ENCODE measurements around the gene RIF1. TPM values are rescaled to one million over a fixed set of nuclear protein-coding genes. Genes with fewer than 3 reads are reported as not detected.

The RIF1 gene
- total and polyA plus RNA-seq, 12 donors: 2.0 to 19.3 (median 14.5) TPM

DNA sequence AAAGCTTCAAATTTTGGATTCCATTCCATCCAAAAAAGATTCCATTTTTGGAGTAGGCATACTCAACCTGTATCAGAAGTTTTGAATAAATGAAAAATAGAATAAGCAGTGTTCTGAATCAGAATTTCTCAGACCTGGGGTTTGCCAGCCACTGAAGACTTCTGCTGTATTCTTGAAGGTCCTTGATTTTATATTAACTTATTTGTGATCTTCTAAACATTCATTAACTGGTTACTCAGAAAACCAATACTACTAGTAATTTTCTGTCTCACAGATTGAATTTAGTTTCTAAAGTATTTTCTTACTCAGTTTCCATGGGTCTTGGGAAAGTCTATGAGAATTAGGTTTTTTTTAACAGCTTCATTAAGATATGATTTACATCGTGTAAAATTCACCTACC lies 60.9 kb downstream of the RIF1 start:
- no peak for DNase-seq
- H3K36me3 ChIP-seq: peaks cover 0 to 98% (median 63%) of the 10 kb centered on the region in 9 donors
- TF ChIP-seq, protein P1, sequence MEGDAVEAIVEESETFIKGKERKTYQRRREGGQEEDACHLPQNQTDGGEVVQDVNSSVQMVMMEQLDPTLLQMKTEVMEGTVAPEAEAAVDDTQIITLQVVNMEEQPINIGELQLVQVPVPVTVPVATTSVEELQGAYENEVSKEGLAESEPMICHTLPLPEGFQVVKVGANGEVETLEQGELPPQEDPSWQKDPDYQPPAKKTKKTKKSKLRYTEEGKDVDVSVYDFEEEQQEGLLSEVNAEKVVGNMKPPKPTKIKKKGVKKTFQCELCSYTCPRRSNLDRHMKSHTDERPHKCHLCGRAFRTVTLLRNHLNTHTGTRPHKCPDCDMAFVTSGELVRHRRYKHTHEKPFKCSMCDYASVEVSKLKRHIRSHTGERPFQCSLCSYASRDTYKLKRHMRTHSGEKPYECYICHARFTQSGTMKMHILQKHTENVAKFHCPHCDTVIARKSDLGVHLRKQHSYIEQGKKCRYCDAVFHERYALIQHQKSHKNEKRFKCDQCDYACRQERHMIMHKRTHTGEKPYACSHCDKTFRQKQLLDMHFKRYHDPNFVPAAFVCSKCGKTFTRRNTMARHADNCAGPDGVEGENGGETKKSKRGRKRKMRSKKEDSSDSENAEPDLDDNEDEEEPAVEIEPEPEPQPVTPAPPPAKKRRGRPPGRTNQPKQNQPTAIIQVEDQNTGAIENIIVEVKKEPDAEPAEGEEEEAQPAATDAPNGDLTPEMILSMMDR (IDR thresholded peaks at IDR 0.05): no peak
- no peak overlapping the region for H3K4me3 ChIP-seq
- intact Hi-C loops (cut with DNase I): no loop called here
- no peaks in the 10 kb centered on the region for H3K27me3 ChIP-seq
- ATAC-seq: no peak
- peaks cover 0 to 12% (median 0%) of the 10 kb centered on the region in 11 donors for H3K9me3 ChIP-seq
- H3K27ac ChIP-seq: no peak overlapping the region
- H3K4me1 ChIP-seq: peaks cover 0 to 13% (median 0%) of the 10 kb centered on the region in 9 donors
- 99 to 100% methylated on average over 1 of the region's 1 CpG for WGBS, 2 donors

DNA sequence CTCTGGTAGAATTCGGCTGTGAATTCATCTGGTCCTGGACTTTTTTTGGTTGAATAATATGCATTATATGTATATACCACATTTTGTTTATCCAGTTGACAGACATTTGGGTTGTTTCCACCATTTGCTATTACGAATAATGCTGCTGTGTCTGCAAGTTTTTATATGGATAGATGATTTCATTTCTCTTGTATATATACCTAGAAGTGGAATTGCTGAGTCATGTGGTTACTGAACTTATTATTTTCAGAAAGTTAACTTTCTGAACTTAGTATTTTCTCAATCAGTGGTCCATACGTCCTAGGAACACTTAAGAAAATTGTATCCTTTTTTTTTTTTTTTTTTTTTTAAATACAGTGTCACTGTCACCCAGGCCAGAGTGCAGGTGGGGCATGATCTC lies 63.3 kb downstream of the RIF1 start:
- peaks cover 0 to 12% (median 0%) of the 10 kb centered on the region in 11 donors for H3K9me3 ChIP-seq
- intact Hi-C loops (cut with DNase I): no loop called here
- peaks cover 0 to 98% (median 48%) of the 10 kb centered on the region in 9 donors for H3K36me3 ChIP-seq
- H3K4me1 ChIP-seq: peaks cover 0 to 22% (median 0%) of the 10 kb centered on the region in 9 donors
- 87 to 90% methylated on average over 3 of the region's 3 CpGs for WGBS, 2 donors
- H3K4me3 ChIP-seq: no peak overlapping the region
- DNase-seq: no peak
- no peaks in the 10 kb centered on the region for H3K27me3 ChIP-seq
- TF ChIP-seq, protein P1 (IDR thresholded peaks at IDR 0.05): no peak
- H3K27ac ChIP-seq: no peak overlapping the region
- ATAC-seq: no peak

DNA sequence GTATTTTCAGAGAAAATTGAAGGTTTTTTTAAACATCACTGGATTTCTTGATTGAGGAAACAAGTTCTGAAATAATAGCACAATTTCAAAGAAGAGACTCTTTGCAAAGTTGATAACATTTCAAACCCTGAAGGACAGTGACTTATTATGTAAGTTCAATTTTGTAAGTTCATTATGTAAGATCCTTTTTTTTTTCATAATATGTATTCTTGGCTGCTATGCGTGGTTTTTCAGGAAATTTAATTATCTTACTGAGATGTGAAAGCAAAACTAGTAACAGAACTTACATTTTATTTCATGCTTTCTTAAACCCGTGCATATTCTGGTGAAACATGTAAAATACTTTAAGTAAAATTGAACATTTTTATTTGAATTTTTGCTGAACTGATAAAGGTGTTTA lies 65.4 kb downstream of the RIF1 start:
- 47 to 63% methylated on average over 2 of the region's 2 CpGs for WGBS, 2 donors
- intact Hi-C loops (cut with DNase I): no loop called here
- Histone ChIP-seq H3K4me1 (peaks cover 0 to 22% (median 0%) of the 10 kb centered on the region in 9 donors), H3K9me3 (peaks cover 0 to 12% (median 0%) of the 10 kb centered on the region in 11 donors), H3K27me3 (no peaks in the 10 kb centered on the region), H3K36me3 (peaks cover 0 to 90% (median 27%) of the 10 kb centered on the region in 9 donors), H3K27ac (no peak overlapping the region), H3K4me3 (no peak overlapping the region)
- DNase-seq: no peak
- TF ChIP-seq, protein P1 (IDR thresholded peaks at IDR 0.05): no peak
- ATAC-seq: no peak

DNA sequence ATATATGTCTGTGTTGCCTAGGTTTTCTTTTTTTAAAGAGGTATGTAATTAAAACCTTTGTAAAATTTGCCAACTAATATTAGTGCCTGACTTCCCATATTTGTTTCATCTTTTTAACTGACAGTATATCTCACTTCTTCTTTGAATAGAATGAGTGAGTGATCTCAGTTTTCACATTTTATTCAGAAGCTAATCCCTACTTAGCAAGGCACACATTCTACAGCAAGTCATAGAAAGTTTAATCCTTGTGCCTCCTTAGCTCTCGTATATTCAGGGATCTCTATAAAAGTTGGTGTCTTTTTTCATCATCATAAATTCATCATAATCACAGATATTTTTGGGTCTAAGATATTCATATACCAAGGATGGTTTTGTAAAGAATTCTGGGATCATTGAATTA lies 66.6 kb downstream of the RIF1 start:
- peaks cover 0 to 89% (median 15%) of the 10 kb centered on the region in 9 donors for H3K36me3 ChIP-seq
- WGBS, 2 donors: 97 to 98% methylated on average over 1 of the region's 1 CpG

More for the DNA sequence above, 66.6 kb downstream of the RIF1 start:
- H3K27ac ChIP-seq: no peak overlapping the region
- no peak for DNase-seq
- peaks cover 0 to 22% (median 0%) of the 10 kb centered on the region in 9 donors for H3K4me1 ChIP-seq
- peaks cover 0 to 5% (median 0%) of the 10 kb centered on the region in 11 donors for H3K9me3 ChIP-seq
- H3K4me3 ChIP-seq: no peak overlapping the region
- no peak for ATAC-seq
- TF ChIP-seq, protein P1 (IDR thresholded peaks at IDR 0.05): no peak
- intact Hi-C loops (cut with DNase I): no loop called here
- H3K27me3 ChIP-seq: no peaks in the 10 kb centered on the region

Measured in heart right ventricle (tissue), 16 donors.